ENCODE measurements around the gene SCN5A. TPM values are rescaled to one million over a fixed set of nuclear protein-coding genes. Genes with fewer than 3 reads are reported as not detected.

The SCN5A gene
- total RNA-seq = not detected

DNA sequence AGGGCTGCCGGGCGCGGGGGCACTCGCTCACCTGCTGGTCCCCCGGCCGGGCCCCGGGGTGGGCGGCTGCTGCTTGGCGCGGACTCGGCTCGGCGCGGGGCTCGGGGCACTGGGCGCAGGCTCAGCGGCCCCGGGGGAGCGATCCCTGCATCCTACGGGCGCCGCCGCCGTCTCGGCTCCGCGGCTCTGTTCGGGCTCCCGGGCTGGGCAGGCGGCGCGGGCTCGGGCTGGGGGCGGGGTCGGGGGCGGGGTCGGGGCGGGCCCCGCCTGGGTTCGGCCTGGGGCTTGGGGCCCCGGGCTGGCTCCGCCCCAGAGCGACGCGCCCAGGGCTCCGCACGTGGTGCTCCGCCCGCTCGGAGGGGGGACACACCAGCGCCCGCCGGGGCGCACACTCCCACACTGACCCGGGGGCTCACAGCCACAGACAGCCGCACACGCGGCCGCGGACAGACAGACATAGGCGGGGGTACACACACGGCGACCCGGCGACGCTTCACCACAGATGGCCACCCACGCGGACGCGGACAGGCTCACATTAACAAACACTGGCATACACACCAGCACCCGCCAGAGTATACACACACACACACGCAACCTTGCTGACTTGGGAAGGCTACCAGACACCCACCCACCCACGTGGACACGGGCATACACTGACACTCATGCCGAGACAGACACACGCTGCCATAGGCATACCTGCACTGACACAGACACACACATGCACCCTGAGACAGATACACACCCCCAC is at the start of gene SCN5A:
TSS of gene SCN5A (minus strand) at position 188 of the 748 bp plus-strand sequence. CDS start 16,380 bp downstream, outside the sequence.
- H3K27ac Mint-ChIP-seq = no peak within 1 kb of the TSS
- ChIA-PET POLR2A (no interaction called here), CTCF (no interaction called here)
- H3K36me3 Mint-ChIP-seq (ENCODE audit: low read depth) = no peaks in the 10 kb centered on the region
- no peaks in the 10 kb centered on the region for H3K9me3 Mint-ChIP-seq
- H3K4me3 Mint-ChIP-seq = peak within 1 kb of the TSS; percentile 63
- peaks cover 17% of the 10 kb centered on the region for H3K27me3 Mint-ChIP-seq
- peaks cover 4% of the 10 kb centered on the region for H3K4me1 Mint-ChIP-seq
- peak; percentile 48 for DNase-seq

DNA sequence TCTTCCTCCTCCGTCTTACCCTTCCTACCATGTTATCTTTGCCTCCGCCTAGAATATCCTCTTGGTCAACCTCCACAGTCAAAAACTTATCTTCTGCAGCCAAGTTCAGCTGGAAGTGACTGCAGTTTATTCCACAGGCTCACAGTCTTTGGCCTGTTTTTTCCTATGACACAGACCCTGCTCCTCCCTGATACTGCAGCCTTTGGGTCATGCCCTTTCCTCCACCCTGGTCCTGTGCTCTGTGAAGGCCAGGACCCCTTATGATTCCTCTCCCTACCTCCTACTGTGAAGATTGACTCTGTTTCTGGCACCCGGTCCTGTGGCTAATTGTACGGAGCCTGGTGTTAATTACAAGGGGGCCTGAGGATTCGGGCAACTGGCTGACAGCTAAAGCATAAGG is 49.3 kb upstream of the SCN5A start:
- CTCF ChIA-PET = no interaction called here
- POLR2A ChIA-PET = no interaction called here
- H3K4me3 Mint-ChIP-seq = no peak overlapping the region
- H3K36me3 Mint-ChIP-seq (ENCODE audit: low read depth) = no peaks in the 10 kb centered on the region
- DNase-seq = no peak
- no peaks in the 10 kb centered on the region for H3K9me3 Mint-ChIP-seq
- no peaks in the 10 kb centered on the region for H3K4me1 Mint-ChIP-seq
- H3K27me3 Mint-ChIP-seq = peaks cover 8% of the 10 kb centered on the region
- no peak overlapping the region for H3K27ac Mint-ChIP-seq

DNA sequence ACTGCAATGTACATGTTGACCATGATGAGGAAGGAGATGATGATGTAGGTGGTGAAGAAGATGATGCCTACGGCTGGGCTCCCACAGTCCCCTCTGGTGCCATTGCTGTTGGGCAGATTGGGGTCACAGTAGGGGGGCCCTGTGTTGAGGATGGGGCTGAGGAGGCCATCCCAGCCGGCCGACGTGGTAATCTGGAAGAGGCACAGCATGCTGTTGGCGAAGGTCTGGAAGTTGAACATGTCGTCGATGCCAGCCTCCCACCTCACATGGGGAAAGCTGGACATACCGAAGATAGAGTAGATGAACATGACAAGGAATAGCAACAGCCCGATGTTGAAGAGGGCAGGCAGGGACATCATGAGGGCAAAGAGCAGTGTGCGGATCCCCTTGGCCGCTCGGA is 48.6 kb upstream of the SCN5A start:
- Mint-ChIP-seq H3K4me1 (no peaks in the 10 kb centered on the region), H3K27ac (no peak overlapping the region), H3K27me3 (peaks cover 8% of the 10 kb centered on the region), H3K9me3 (no peaks in the 10 kb centered on the region), H3K4me3 (no peak overlapping the region), H3K36me3 (ENCODE audit: low read depth) (no peaks in the 10 kb centered on the region)
- POLR2A ChIA-PET = no interaction called here
- DNase-seq = no peak
- CTCF ChIA-PET = no interaction called here

DNA sequence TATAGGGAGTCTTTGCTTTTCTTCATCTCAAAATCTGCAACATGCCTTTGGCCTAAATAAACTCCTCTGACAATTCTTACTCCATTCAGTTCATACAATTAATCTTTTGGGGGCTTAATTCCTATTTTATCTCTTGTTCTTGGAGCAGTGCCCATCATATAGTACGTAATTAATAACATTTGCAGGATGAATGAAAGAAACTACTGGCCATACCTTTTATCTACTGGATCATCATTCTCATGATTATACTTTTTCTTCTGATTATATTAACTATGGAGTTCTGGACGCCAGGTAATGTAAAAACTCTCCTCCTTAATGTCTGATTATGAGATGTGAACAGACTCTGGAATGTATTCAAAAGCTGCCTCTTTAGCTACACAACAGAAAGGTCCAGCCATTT is 46.5 kb upstream of the SCN5A start:
- DNase-seq = no peak
- H3K36me3 Mint-ChIP-seq (ENCODE audit: low read depth) = no peaks in the 10 kb centered on the region
- peaks cover 8% of the 10 kb centered on the region for H3K27me3 Mint-ChIP-seq
- ChIA-PET CTCF (no interaction called here), POLR2A (no interaction called here)
- no peak overlapping the region for H3K4me3 Mint-ChIP-seq
- no peaks in the 10 kb centered on the region for H3K9me3 Mint-ChIP-seq
- H3K4me1 Mint-ChIP-seq = no peaks in the 10 kb centered on the region
- no peak overlapping the region for H3K27ac Mint-ChIP-seq

DNA sequence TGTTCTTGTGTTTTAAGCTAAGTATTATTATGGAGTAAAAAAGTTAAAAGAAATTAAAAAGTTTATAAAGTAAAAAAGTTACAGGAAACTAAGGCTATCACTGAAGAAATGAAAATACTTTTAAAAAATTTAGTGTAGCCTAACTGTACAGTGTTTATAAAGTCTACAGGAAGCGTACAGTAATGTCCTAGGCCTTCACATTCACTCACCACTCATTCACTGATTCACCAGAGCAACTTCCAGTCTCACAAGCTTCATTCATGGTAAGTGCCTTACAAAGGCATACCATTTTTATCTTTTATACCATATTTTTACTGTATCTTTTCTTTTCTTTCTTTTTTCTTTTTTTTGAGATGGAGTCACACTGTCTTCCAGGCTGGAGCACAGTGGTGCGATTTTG is 40.7 kb upstream of the SCN5A start:
- ChIA-PET POLR2A (no interaction called here), CTCF (no interaction called here)
- Mint-ChIP-seq H3K4me3 (no peak overlapping the region), H3K4me1 (no peaks in the 10 kb centered on the region), H3K27me3 (peaks cover 8% of the 10 kb centered on the region), H3K36me3 (ENCODE audit: low read depth) (no peaks in the 10 kb centered on the region), H3K9me3 (no peaks in the 10 kb centered on the region), H3K27ac (no peak overlapping the region)
- DNase-seq = no peak

- peaks cover 7% of the 10 kb centered on the region for H3K27me3 Mint-ChIP-seq
- no peaks in the 10 kb centered on the region for H3K36me3 Mint-ChIP-seq (ENCODE audit: low read depth)
- H3K9me3 Mint-ChIP-seq = no peaks in the 10 kb centered on the region
- ChIA-PET POLR2A (no interaction called here), CTCF (no interaction called here)
- no peak for DNase-seq
- no peak overlapping the region for H3K27ac Mint-ChIP-seq
- no peak overlapping the region for H3K4me3 Mint-ChIP-seq
- no peaks in the 10 kb centered on the region for H3K4me1 Mint-ChIP-seq
Measured at GRCh38 chr3:38689774-38690173, 40.3 kb upstream of the SCN5A start.

GRCh38 chr3:38689346-38689745 is 39.9 kb upstream of the SCN5A start:
- Mint-ChIP-seq H3K36me3 (ENCODE audit: low read depth) (no peaks in the 10 kb centered on the region), H3K4me3 (no peak overlapping the region), H3K27me3 (peaks cover 7% of the 10 kb centered on the region), H3K9me3 (no peaks in the 10 kb centered on the region), H3K27ac (no peak overlapping the region), H3K4me1 (no peaks in the 10 kb centered on the region)
- POLR2A ChIA-PET = no interaction called here
- no peak for DNase-seq
- CTCF ChIA-PET = no interaction called here

- ChIA-PET POLR2A (no interaction called here), CTCF (no interaction called here)
- DNase-seq = no peak
- Mint-ChIP-seq H3K4me1 (no peaks in the 10 kb centered on the region), H3K4me3 (no peak overlapping the region), H3K27ac (no peak overlapping the region), H3K36me3 (ENCODE audit: low read depth) (no peaks in the 10 kb centered on the region), H3K27me3 (peaks cover 6% of the 10 kb centered on the region), H3K9me3 (no peaks in the 10 kb centered on the region)
Measured at GRCh38 chr3:38687321-38687720, 37.8 kb upstream of the SCN5A start.

GRCh38 chr3:38684546-38684945 is 35.1 kb upstream of the SCN5A start:
- ChIA-PET CTCF (no interaction called here), POLR2A (no interaction called here)
- Mint-ChIP-seq H3K9me3 (no peaks in the 10 kb centered on the region), H3K4me3 (no peak overlapping the region), H3K27ac (no peak overlapping the region), H3K36me3 (ENCODE audit: low read depth) (no peaks in the 10 kb centered on the region), H3K4me1 (no peaks in the 10 kb centered on the region), H3K27me3 (peaks cover 6% of the 10 kb centered on the region)
- no peak for DNase-seq

DNA sequence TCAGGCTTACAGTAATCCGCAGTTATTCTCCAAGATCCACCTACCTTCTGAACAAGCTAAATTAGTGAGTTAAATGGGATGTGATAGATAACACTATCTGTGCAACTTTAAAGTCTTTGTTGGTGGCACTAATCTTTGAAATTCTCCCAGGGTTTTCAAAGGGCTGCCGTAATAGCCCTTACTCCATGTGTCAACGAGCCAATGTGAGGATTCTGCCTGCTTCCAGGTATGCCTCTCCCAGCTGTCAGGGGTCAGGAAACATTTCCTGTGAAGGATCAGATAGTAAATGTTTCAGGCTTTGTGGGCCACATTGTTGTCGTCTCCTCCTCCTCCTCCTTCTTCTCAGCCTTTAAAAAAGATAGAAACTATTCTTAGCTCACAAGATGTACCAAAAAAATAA is 20.2 kb upstream of the SCN5A start:
- H3K9me3 Mint-ChIP-seq = no peaks in the 10 kb centered on the region
- ChIA-PET CTCF (interaction anchor here (1.5 kb wide), 1 partner anchor 14 kb away, joined by 3 read pairs; no protein-coding TSS in a partner anchor), POLR2A (no interaction called here)
- H3K36me3 Mint-ChIP-seq (ENCODE audit: low read depth) = no peaks in the 10 kb centered on the region
- H3K4me1 Mint-ChIP-seq = no peaks in the 10 kb centered on the region
- DNase-seq = no peak
- H3K4me3 Mint-ChIP-seq = no peak overlapping the region
- H3K27ac Mint-ChIP-seq = no peak overlapping the region
- peaks cover 51% of the 10 kb centered on the region for H3K27me3 Mint-ChIP-seq

- Mint-ChIP-seq H3K4me1 (no peaks in the 10 kb centered on the region), H3K9me3 (peaks cover 3% of the 10 kb centered on the region), H3K27ac (no peak overlapping the region), H3K36me3 (ENCODE audit: low read depth) (no peaks in the 10 kb centered on the region), H3K27me3 (peaks cover 47% of the 10 kb centered on the region), H3K4me3 (no peak overlapping the region)
- ChIA-PET POLR2A (no interaction called here), CTCF (interaction anchor here (3.1 kb wide), 1 partner anchor 11 kb away, joined by 15 read pairs; no protein-coding TSS in a partner anchor)
- DNase-seq = peak; percentile 26
Measured at GRCh38 chr3:38662544-38662943, 13.1 kb upstream of the SCN5A start.

- ChIA-PET CTCF (no interaction called here), POLR2A (no interaction called here)
- Mint-ChIP-seq H3K4me3 (no peak overlapping the region), H3K4me1 (peaks cover 2% of the 10 kb centered on the region), H3K9me3 (peaks cover 3% of the 10 kb centered on the region), H3K27ac (no peak overlapping the region), H3K27me3 (peaks cover 32% of the 10 kb centered on the region), H3K36me3 (ENCODE audit: low read depth) (no peaks in the 10 kb centered on the region)
- no peak for DNase-seq
Measured at GRCh38 chr3:38658841-38659240, 9.4 kb upstream of the SCN5A start.

DNA sequence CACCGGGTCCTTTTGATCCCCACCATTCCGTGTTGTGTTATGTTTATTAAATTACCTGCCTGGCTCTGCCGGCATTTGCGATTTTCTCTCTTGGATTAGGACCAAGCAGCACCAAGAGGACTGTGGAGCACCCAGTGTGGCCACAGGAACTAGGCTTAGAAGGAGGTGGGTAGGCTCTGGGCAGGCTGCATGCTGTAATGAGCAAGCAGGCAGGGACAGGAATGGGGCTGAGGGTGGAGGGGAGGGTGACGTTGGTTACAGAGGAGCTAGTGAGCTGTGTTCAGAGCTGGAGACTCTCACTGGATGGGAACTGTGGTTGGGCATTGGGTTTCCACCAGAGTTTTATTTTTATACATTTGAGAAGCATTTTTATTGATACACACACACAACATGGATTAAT is 7.9 kb upstream of the SCN5A start:
- H3K9me3 Mint-ChIP-seq = no peaks in the 10 kb centered on the region
- no peak overlapping the region for H3K27ac Mint-ChIP-seq
- H3K36me3 Mint-ChIP-seq (ENCODE audit: low read depth) = no peaks in the 10 kb centered on the region
- DNase-seq = no peak
- H3K4me3 Mint-ChIP-seq = no peak overlapping the region
- CTCF ChIA-PET = interaction anchor here (0.9 kb wide), 1 partner anchor 343 kb away, joined by 3 read pairs; no protein-coding TSS in a partner anchor
- POLR2A ChIA-PET = no interaction called here
- peaks cover 2% of the 10 kb centered on the region for H3K4me1 Mint-ChIP-seq
- H3K27me3 Mint-ChIP-seq = peaks cover 33% of the 10 kb centered on the region

DNA sequence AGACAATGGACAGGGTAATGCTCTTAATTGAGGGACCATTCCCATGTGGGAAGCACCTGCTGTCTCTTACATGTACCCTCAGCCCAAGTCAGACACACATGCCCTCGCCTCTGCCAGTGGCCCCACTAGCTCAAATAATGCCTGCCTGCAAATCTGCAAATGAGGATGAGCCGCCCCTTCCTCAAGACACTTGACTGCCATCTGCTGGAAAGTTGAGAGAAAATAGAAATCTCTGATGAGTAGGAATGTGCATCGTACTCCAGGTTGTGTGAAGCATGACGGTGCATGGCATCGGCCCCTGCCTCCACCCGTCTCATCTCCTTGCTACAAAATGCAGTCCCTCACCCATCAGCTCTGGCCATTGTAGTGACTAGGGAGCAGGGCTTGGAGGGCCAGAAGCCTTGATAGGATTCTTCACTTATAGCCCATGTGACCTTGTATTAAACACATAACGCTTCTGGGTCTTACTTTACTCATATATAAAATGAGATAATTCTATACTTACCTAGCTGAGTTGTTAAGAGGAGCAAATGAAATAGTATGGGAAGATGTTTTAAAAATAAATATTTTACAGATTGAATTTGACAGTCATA is 6.3 kb upstream of the SCN5A start:
- H3K27me3 Mint-ChIP-seq = peaks cover 34% of the 10 kb centered on the region
- no peak overlapping the region for H3K27ac Mint-ChIP-seq
- POLR2A ChIA-PET = no interaction called here

More for the DNA sequence above, 6.3 kb upstream of the SCN5A start:
- no peaks in the 10 kb centered on the region for H3K9me3 Mint-ChIP-seq
- DNase-seq = peak; percentile 47
- H3K4me1 Mint-ChIP-seq = peaks cover 2% of the 10 kb centered on the region
- no peak overlapping the region for H3K4me3 Mint-ChIP-seq
- H3K36me3 Mint-ChIP-seq (ENCODE audit: low read depth) = no peaks in the 10 kb centered on the region
- CTCF ChIA-PET = interaction anchor here (0.6 to 1.8 kb wide), 11 partner anchors 9 to 625 kb away, joined by 3 to 6 read pairs (median 3); no protein-coding TSS in a partner anchor
